Kidney glomerular epithelial cell (primary cell): Measurements from ENCODE around the gene IL20RB.
"Not testable (repeated sequence)": the region's sequence is repeated elsewhere in the genome, so short reads cannot be mapped to it uniquely, and the experiment has no call there.

ENCODE experiments used
- DNase-seq: peaks from one replicate; lab custom pipeline; 2025; lab: John Stamatoyannopoulos, UW

Gene IL20RB

DNA sequence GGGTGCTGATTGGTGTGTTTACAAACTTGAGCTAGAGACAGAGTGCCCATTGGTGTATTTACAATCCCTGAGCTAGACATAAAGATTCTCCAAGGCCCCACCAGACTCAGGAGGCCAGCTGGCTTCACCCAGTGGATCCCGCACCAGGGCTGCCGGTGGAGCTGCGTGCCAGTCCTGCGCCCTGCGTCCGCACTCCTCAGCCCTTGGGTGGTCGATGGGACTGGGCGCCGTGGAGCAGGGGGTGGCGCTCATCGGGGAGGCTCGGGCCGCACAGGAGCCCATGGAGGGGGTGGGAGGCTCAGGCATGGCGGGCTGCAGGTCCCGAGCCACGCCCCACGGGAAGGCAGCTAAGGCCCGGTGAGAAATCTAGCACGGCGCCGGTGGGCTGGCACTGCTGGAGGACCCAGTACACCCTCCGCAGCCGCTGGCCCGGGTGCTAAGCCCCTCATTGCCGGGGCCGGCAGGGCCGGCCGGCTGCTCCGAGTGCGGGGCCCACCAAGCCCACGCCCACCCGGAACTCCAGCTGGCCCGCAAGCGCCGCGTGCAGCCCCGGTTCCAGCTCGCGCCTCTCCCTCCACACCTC, 29.7 kb downstream of the IL20RB start:
- not testable (repeated sequence) for DNase-seq

DNA sequence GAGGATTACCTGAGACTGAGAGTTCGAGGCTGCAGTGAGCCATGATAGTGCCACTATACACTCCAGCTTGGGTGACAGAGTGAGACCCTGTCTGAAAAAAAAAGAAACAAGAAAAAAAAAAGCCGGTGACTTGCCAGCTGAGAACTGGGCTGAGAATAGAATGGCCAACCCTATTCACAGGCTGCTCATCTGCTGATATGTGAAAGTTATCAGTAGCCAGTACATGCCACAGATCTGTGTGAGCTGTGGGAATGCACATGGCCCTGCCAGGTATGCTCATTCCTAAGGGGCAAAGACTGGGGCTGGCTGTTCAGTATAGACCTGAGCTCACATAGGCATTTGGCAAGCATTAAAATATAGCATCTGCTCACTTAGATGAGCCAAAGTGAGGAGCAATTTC, 30.9 kb downstream of the IL20RB start:
- DNase-seq: no peak

DNA sequence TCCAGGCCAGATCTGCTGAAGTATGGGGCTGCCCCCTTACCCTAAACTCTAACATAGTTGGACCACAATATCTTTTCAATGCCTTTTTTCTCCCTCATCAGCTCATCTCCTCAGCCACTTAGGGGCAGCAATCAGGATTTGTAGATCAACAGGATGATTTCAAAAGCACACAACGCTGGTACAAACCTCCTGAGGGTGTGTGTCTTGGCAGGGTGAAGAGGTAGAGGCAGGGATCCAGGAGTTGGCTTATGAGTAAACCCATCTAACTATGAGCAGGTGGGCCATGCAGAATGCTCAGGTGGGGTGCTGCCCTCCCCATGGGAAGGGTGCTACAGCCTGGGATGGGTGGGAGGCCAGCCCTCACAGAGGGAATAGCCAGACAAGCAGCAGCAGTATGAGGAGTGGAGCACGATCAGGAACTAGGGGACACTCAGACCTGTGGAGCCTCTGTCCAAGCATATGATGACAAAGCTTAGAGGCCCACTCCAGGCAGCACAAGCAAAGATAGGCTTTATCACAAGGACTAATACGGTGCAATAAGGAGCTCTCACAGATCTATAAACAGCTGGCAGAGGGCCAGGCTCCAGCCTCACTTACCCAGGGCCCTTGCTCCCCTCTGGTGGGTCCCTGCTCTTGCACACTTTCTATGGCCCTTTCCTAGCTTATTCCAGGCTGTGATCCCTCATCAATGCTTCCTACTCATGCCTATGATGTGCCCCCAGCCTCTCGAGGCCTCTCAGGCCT, 32.2 kb downstream of the IL20RB start:
- DNase-seq: no peak

DNA sequence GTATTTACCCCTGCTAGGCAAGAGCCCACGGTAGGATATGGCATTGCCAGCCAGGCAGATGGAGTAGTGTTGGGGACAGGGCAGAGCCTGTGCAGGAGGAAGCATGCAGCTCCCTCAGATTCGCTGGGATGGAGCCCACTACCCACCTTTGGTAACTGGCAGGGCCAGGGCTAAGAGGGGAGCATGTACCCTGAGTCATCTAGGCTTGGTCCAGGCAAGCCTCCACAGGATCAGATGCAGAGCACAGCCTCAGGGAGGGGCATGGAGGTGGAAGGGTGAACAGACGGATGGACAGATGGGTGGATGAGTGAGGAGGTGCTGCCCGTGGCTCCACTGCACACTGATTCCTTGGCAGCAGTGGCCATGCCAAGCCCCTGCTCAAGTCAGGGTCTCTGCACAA, 33.0 kb downstream of the IL20RB start:
- DNase-seq: no peak

DNA sequence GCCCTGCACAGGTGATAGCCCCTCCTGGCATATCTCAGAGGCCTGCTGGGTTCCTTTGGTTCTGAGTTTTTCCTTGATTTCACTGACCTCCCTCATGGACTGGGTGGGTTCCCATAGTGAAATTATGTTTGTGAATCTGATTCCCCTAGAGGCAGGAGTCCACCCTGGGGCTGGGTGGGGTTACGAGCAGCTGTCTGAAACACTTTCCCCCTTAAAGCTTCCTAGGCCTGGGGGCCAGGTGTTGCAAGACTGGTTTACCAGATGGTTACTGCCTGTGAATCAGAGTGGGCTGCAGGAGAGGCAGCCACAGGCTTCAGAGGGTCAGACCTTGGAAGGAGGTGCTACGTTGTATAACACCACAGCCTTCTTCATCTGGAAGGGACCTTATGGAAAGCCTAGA, 34.3 kb downstream of the IL20RB start:
- no peak for DNase-seq

DNA sequence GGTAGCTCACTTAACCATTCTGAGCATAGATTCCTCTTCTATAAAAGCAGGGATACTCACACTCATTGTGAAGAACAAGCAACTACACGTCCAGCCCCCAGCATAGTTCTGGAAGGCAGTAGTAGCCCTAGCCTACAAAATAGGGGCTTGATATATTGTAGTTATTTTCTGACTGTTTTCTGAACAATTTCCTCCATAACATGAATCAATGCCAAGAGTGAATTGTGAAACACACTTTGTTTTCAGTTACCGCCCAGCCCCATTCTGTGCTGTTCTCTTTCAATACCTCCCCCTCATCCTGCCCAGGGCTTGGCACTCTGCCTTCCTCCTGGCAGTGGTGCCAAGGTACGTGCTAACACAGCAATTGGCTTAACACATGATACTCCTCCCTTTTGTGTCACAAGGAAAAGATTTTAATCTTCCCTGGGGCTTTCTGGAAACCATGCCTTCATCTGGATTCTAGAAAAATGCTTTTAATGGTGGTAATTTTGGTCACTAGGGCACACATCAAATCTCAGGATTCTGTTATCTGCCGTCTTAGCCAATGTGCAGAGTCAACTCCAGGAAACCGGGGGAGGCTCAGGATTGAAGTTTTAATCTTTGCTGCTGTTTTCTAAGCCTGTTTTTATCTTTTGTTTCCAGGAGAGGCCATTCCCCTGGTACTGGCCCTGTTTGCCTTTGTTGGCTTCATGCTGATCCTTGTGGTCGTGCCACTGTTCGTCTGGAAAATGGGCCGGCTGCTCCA, 37.2 kb downstream of the IL20RB start:
- peak; percentile 33 for DNase-seq

DNA sequence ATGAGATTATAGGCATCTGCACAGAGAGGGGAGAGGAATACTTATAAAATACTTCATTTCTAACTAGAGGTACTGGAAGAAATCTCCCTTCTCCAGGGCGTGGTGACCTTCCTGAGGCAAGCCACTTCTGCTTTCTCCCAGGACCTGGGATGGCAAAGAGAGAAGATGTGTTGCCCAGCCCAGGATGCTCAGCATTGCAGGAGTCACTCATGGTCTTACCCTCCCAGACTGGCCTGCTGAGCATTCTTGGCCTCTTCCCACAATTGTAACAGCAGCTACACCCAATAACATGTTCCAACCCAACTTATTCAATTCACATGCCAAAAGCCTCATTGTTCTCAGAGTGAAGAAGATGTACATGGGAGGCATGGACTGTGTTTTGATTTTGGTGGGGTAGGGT, 37.9 kb downstream of the IL20RB start:
- no peak for DNase-seq

DNA sequence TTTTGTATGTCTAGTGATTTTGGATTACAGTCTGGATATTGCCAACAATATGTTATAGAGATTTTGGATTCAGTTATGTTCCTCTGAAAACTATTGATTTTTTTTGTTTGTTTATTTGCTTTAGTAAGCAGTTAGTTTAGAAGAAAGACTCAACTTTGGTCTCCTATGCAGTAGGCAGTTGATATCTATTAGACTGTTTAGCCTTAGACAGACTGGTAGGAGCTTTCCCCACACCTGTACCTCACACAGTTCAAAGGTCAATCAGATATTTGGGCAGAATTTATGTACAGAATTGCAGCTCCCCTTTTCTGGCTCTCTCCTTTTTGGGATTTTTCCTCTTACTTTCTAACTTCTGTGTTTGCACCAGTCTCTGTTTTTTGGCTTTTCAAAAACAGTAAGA, 42.3 kb downstream of the IL20RB start:
- no peak for DNase-seq

DNA sequence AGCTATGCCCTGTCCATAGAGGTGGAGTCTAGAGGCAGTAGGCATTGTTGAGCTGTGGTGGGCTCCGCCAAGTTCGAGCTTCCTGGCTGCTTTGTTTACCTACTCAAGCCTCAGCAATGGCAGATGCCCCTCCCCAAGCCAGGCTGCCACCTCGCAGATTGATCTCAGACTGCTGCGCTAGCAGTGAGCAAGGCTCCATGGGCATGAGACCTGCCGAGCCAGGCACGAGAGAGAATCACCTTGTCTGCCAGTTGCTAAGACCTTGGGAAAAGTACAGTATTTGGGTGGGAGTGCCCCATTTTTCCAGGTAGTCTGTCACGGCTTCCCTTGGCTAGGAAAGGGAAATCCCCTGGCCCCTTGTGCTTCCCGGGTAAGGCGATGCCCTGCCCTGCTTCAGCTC, 49.6 kb downstream of the IL20RB start:
- DNase-seq: not testable (repeated sequence)

DNA sequence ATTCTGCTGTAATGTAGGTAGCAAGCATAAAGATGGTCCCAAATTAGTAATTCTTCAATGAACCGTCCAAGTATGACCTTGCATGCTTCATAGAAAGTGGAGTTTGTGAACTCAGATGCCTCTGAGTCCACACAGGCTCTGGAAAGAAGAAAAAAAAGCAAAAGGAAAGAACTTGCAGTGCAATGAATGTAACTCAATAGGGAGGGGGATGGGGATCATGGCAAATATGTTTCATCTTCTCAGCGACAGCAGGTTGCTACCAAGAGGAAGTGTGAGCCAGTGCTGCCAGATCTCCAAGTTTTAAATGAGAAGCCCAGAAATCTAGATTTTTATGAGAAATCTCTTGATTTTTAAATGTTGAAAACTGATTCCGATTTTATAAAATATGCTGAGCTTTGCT, 50.3 kb downstream of the IL20RB start:
- peak; percentile 1 for DNase-seq

DNA sequence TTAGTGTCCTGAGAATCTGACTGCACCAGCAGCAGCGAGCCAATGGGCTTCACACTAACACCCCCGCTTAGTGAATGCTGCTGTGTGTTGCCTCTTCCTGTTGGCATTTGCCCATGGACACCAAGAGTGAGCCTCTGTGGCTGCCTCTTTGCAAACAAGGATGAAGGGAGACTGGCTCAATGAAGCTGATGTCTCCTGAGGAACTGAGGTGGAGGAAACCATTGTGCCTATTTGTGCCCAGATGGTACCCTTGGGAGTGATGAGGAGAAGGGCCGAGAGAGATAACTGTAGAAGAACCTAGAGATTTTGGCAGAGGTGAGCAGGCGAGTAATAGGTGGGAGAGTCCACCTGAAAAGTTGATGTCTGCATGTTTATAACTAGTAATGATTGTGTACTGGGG, 51.2 kb downstream of the IL20RB start:
- no peak for DNase-seq

DNA sequence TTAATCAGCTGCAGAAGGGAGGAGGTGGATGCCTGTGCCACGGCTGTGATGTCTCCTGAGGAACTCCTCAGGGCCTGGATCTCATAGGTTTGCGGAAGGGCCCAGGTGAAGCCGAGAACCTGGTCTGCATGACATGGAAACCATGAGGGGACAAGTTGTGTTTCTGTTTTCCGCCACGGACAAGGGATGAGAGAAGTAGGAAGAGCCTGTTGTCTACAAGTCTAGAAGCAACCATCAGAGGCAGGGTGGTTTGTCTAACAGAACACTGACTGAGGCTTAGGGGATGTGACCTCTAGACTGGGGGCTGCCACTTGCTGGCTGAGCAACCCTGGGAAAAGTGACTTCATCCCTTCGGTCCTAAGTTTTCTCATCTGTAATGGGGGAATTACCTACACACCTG, 52.4 kb downstream of the IL20RB start:
- DNase-seq: no peak

DNA sequence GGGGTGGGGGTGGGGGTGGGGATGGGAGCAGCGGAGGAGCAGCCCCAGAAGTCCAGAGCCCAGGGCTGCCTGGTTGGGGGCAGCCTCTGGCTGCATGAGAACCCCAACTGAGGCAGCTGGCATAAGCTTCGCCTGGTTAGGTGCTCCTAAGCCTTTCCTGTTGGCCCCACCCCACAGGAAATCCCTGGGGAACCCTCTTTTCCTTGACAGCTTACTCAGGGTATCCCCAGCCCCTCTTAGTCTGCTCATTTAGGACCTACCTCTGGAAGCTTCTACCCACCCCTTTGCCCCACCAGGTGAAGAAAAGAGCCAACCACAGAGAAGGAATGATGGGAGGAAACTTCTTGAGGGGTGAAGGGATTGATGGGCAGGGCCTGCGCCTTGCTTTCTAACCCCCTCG, 53.4 kb downstream of the IL20RB start:
- DNase-seq: no peak

DNA sequence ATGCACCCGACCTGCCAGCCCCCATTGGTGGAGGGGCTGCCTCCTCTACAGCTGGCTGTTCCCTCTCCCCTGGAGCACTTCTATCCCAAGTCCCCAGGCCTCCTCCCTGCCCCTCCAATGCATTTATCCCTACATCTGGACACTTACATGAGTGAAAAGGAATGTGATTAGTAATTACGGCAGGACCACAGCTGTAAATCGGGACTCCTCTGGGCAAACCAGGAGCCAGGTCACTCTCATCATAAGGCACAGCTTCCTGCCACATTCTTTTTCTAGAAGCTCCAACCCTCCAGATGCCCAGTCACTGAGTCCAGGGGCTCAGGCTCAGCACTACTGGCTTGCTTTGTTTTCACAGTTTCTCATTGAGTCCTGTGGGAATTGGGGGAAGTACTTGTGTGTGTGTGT, 54.3 kb downstream of the IL20RB start:
- no peak for DNase-seq

DNA sequence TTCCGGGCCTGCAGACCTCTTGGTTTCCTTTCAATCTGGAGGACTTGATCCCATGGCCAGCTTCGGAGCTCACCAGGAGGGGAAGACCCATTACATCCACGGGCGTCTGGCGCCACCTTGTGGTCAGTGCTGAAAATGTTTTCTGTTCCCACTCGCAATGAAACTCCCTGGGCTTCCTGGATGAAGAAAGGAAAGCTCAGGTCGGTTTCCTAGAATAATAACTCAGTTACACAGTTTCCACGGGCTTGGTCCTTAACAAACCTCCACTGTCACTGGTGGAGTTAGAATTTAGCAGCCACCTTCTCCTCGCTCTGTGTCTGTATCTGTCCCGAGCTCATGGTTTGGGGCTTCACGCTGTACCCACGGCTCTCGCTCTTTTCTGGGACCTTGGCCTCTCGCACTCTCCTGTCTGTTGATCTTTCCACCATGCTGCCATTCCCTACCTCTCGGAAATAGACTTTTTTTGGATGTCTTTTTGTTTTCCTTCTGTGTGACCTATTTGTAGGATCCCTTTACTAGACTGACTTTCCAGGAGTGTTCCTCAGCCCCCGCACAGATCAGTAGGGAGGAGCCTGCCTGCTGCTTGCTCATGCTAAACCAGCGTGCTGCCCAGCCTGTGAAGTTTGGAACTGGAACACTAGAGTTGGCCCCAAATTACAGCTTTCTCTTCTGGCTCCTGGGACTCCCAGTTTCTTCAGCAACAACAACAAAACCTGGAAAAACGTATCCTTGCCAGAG, 56.3 kb downstream of the IL20RB start:
- peak; percentile 81 for DNase-seq

DNA sequence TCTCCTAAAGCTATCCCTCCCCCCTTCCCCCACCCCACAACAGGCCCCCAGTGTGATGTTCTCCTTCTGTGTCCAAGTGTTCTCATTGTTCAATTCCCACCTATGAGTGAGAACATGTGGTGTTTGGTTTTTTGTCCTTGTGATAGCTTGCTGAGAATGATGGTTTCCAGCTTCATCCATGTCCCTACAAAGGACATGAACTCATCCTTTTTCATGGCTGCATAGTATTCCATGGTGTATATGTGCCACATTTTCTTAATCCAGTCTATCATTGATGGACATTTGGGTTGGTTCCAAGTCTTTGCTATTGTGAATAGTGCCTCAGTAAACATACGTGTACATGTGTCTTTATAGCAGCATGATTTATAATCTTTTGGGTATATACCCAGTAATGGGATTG, 59.5 kb downstream of the IL20RB start:
- DNase-seq: not testable (repeated sequence)

DNA sequence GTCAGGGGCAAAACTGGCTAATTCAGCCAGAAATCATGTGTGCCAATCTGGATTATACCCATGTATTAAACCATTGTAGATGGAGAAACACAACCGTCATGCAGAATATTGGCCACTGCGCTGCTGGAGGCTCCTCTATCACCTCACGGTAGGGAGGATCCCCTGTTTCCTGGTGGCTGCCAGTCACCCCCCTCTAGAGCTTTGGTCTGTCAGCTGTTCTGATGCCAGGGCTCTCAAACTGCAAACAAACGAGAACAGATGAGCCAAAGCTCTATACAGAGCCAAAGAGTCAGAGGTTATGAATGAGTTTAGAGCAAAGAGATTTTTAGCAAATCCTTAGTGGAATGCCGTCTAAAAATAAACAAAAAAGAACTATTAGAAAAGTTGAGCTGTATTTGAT, 62.5 kb downstream of the IL20RB start:
- DNase-seq: no peak

DNA sequence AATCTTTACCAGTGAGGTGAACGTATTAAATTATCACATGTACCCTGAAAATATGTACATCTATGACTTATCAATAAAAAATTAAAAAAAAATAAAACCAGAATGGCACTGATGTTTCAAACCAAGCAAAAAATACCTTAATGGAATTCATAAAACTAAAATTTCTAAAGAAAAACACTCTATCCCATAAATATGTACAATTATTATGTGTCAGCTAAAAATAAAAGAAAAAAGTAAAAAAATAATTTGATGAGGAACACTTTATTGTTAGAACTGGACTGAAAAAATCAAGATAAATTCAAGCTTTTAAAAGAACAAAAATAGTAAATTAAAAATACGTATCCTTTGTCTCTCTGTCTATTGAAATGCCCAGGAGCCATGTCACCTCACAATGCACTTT, 63.1 kb downstream of the IL20RB start:
- no peak for DNase-seq

DNA sequence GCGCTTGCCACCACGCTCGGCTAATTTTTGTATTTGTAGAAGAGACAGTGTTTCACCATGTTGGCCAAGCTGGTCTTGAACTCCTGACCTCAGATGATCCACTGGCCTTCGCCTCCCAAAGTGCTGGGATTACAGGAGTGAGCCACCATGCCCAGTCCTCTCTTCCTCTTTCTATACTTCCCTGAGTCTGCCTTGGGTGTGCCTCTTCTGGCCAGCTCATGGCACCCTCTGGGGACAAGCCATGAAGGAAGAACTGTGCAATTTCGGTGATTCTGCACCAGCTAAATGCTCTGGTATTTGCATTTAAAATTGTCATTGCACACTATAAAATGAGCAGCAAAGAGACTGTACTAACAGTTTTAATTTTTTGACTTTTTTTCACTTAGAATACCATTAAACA, 66.6 kb downstream of the IL20RB start:
- no peak for DNase-seq

DNA sequence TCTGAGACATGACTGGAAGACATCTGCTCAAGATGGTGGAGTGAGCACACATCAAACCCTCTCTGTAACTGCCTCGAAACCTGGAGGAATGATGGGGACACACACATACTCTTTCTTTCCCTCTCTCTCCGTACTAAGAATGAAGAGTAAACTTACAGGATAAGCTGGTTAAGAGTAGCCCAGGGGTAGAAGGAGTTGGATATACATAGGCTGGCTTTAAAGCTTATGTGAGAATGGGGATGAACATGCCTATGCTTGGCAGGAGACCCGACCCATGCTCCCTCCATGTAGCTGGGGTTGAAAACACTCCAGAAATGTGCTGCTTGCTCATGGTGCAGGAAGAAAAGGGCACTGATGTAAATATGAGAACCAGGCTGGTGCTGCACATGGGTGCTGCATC, 68.9 kb downstream of the IL20RB start:
- DNase-seq: no peak

DNA sequence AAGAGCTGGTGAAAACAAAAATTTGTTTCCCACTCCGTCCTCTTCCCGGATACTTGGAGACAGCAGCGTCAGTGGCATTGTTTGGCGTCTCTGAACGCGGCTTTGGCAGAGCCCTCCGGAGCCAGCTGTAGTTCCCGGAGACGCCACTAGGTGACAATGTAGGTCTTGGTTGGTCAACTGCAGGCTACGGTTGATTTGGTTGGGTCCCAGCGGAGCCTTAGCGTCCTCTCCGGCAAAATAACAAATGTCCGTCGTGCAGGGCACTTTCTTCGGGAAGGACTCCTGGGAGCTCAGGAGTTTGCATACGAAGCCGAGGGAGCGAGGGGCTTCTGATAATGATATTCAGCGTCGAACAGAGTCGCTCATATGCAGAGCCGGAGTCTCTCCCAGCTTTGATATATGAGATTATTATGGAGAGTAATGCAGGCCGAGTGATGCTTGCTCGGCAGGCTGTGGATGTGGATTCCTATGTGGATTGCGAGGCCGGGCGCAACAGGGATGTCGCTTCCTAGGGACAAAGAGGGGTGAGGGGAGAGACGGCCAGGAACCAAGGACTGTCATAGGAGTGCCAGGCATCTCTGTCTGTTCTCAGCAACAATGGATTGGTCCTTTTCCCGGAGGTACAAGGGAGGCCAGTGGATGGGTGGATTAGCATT, 74.8 kb downstream of the IL20RB start:
- DNase-seq: peak; percentile 72

DNA sequence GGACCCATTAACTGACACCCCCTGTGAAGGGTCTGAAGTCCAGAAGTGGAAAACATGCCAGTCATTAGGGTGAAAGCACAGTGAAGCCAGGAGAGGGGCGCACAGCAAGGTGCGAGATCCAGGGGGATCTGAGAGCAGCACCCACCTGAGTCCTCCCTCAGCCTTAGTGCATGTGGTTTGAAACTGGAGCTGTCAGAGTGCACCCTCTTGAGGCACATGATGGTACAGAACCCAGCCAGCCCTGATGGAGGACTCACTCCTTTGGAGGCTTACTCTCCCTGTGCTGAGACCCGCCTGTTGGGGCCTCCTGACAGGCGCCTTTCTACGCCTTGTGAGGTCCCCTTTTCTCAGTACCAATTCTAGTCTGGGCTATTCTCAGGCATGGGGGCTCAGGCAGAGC, 77.8 kb downstream of the IL20RB start:
- DNase-seq: no peak
